GM23248 (cell line): Measurements from ENCODE around the gene ZFPM1. TPM values are rescaled to one million over a fixed set of nuclear protein-coding genes. Genes with fewer than 3 reads are reported as not detected.

ENCODE experiments used
- DNase-seq: peaks from one replicate; pipeline ENCODE4 v3.0.0-alpha.2; 2015
- H2AFZ ChIP-seq: fragments of 200-600 bp; sonication (generic); 2 replicates; pipeline ENCODE4 v1.6.1; 2016; ENCODE audit warnings: antibody characterized with exemption
- H3F3A ChIP-seq: fragments of 200-600 bp; sonication (generic); 2 replicates; pipeline ENCODE4 v1.6.1; 2016; ENCODE audit warnings: mild to moderate bottlenecking, antibody characterized with exemption, mixed run types; ENCODE audit not compliant: insufficient read depth
- H3K27ac ChIP-seq: fragments of 200-600 bp; sonication (generic); 2 replicates; pipeline ENCODE4 v1.5.1; 2016; ENCODE audit warnings: mild to moderate bottlenecking
- H3K27me3 ChIP-seq: fragments of 200-600 bp; sonication (generic); replicated peaks from 2 replicates; pipeline ENCODE4 v1.6.1; 2016; ENCODE audit warnings: mild to moderate bottlenecking; ENCODE audit not compliant: insufficient read depth
- H3K36me3 ChIP-seq: fragments of 200-600 bp; sonication (generic); 2 replicates; pipeline ENCODE4 v1.6.1; 2016; ENCODE audit warnings: low read depth, mild to moderate bottlenecking
- H3K4me1 ChIP-seq: fragments of 200-600 bp; sonication (generic); 2 replicates; pipeline ENCODE4 v1.6.1; 2016; ENCODE audit warnings: mild to moderate bottlenecking; ENCODE audit not compliant: insufficient read depth
- H3K4me2 ChIP-seq: fragments of 200-600 bp; sonication (generic); one replicate; pipeline ENCODE4 v1.6.1; 2016; ENCODE audit warnings: mild to moderate bottlenecking; ENCODE audit not compliant: unreplicated experiment
- H3K4me3 ChIP-seq: fragments of 200-600 bp; sonication (generic); 2 replicates; pipeline ENCODE4 v1.5.1; 2016; ENCODE audit warnings: mild to moderate bottlenecking
- H3K79me2 ChIP-seq: fragments of 200-600 bp; sonication (generic); 2 replicates; pipeline ENCODE4 v1.6.1; 2016; ENCODE audit warnings: mild to moderate bottlenecking; ENCODE audit not compliant: insufficient read depth
- H3K9ac ChIP-seq: fragments of 200-600 bp; sonication (generic); 2 replicates; pipeline ENCODE4 v1.6.1; 2016; ENCODE audit warnings: mild to moderate bottlenecking
- H3K9me2 ChIP-seq: fragments of 200-600 bp; sonication (generic); 2 replicates; pipeline ENCODE4 v1.6.1; 2016; ENCODE audit warnings: mixed run types, mild to moderate bottlenecking, moderate library complexity; ENCODE audit not compliant: insufficient read depth
- H3K9me3 ChIP-seq: fragments of 200-600 bp; sonication (generic); one replicate; pipeline ENCODE4 v1.6.1; 2017; ENCODE audit warnings: low read depth
- H4K20me1 ChIP-seq: fragments of 200-600 bp; sonication (generic); 2 replicates; pipeline ENCODE4 v1.6.0; 2016; ENCODE audit not compliant: insufficient read depth
- EZH2 ChIP-seq: fragments of 200-600 bp; sonication (generic); IDR thresholded peaks from 2 replicates; pipeline ENCODE4 v1.6.1; 2018; ENCODE audit warnings: antibody characterized with exemption, mild to moderate bottlenecking; ENCODE audit not compliant: insufficient read depth, poor library complexity, severe bottlenecking
- EZH2phosphoT487 ChIP-seq: fragments of 200-600 bp; sonication (generic); IDR thresholded peaks from 2 replicates; pipeline ENCODE4 v1.6.1; 2018; ENCODE audit warnings: antibody characterized with exemption, moderate library complexity, mild to moderate bottlenecking, low read depth; ENCODE audit not compliant: insufficient read depth
- WGBS, 2 experiments: methylation state at CpG; one replicate each; pipeline ENCODE4 v1.1.6; 2015 to 2017; ENCODE audit warnings: low lambda C conversion rate in 2 of 2, low coverage in 1 of 2; ENCODE audit errors: missing lambda C conversion rate in 2 of 2; 5-methylcytosine and 5-hydroxymethylcytosine counted together
- in situ Hi-C: fragments of 300-500 bp; cut with MboI; formaldehyde crosslinking; loops from 2 replicates; pipeline ENCODE4 v1.15.0; 2020
- polyA plus RNA-seq: library from polyadenylated mRNA; unstranded; fragments of >200 nt; fragmentation: Nextera tagmentation; extraction: Ambion mirVana; gene quantifications from 2 replicates; pipeline ENCODE4 v1.2.1, GENCODE V29; 2016
- total RNA-seq: library from RNA; depleted of rRNA; stranded (reverse); fragments of >200 nt; shearing (Covaris generic); gene quantifications from 2 replicates; pipeline ENCODE4 v1.2.3, GENCODE V29; 2014

ZFPM1 gene
- total and polyA plus RNA-seq, 2 experiments from 2014 or later = 0.06 to 2.4 TPM

DNA sequence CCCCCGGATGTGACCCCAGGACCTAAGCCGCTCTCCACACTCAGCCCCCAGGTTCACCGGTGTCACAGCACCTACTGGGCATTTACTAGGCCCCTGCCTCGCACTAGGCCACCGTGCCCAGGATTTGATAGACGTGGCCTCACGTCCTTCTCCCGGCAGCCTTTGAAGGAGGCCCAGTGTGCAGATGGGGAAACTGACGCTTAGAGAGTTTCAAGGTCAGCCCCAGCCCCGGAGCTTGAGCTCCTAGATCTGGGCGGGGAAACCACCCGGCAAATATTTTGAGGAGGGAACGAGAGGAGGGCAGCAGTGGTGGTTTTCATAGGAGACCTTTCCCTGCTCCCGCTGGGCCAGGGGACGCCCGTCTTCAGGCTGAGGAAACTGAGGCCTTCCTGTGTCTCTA is 10.3 kb downstream of the ZFPM1 start:
- H3K9ac ChIP-seq = no peak overlapping the region
- no peaks in the 10 kb centered on the region for H3K9me3 ChIP-seq
- no peaks in the 10 kb centered on the region for H3K27me3 ChIP-seq
- H3K36me3 ChIP-seq = no peaks in the 10 kb centered on the region
- TF ChIP-seq EZH2phosphoT487 (no peak), EZH2 (no peak)
- H3K79me2 ChIP-seq = no peaks in the 10 kb centered on the region
- WGBS, 2 experiments = 93 to 95% methylated on average over 15 to 16 of the region's 16 CpGs
- no peak overlapping the region for H3K27ac ChIP-seq
- no peak overlapping the region for H3K4me2 ChIP-seq
- in situ Hi-C loops = no loop called here
- DNase-seq = no peak
- no peaks in the 10 kb centered on the region for H3F3A ChIP-seq
- no peak overlapping the region for H2AFZ ChIP-seq
- H4K20me1 ChIP-seq = no peaks in the 10 kb centered on the region
- no peak overlapping the region for H3K4me3 ChIP-seq
- H3K9me2 ChIP-seq = no peaks in the 10 kb centered on the region
- H3K4me1 ChIP-seq = no peaks in the 10 kb centered on the region

DNA sequence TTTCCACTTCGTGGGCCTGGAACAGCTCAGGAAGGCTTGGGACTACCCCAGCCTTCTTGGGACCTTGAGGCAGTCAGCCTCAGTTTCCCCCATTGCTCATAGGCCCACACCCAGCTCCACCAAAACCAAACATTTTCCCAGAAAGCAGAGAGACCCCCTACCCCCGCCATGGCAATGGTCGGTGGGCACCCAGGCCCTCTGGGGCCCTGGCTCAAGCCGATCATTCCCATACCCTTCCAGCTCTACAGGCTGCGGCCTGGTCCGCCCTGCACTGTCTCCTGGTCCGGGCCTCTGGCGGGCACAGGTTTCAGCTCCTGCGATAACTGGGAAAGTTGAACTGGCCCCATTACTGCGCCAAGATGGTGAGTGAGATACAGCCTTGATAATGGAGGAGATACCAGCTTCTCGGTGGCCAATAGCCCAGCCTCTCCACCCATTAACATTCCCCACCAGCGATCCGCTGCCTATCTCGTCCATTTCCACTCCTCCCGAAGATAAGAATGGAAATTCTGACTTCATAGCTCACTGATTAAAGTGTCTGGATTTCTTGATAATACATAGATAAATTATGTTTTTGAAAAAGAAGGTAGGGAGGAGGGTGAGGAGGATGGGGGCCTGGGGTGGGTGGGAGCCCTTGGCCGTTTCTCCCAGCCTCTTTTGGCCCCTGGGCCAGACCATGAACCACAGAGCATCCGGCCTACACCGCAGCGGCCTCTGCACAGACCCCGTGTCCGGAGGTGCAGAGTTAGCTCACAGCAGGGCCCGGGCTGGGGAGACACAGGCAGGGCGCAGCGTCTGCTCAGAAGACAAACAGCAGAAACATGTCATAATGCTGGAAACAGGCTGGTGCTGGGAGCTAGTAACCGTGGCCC is 11.6 kb downstream of the ZFPM1 start:
- no peaks in the 10 kb centered on the region for H4K20me1 ChIP-seq
- no peaks in the 10 kb centered on the region for H3K9me3 ChIP-seq
- no peak overlapping the region for H3K4me3 ChIP-seq
- H3K79me2 ChIP-seq = no peaks in the 10 kb centered on the region
- 89 to 92% methylated on average over 19 to 25 of the region's 25 CpGs for WGBS, 2 experiments
- no peaks in the 10 kb centered on the region for H3K27me3 ChIP-seq
- no peak overlapping the region for H2AFZ ChIP-seq
- no peaks in the 10 kb centered on the region for H3K4me1 ChIP-seq
- in situ Hi-C loops = no loop called here
- H3K36me3 ChIP-seq = no peaks in the 10 kb centered on the region
- no peak for DNase-seq
- no peak overlapping the region for H3K9ac ChIP-seq
- TF ChIP-seq EZH2phosphoT487 = no peak
- TF ChIP-seq EZH2 = no peak
- no peaks in the 10 kb centered on the region for H3F3A ChIP-seq
- no peak overlapping the region for H3K4me2 ChIP-seq
- no peaks in the 10 kb centered on the region for H3K9me2 ChIP-seq
- no peak overlapping the region for H3K27ac ChIP-seq

DNA sequence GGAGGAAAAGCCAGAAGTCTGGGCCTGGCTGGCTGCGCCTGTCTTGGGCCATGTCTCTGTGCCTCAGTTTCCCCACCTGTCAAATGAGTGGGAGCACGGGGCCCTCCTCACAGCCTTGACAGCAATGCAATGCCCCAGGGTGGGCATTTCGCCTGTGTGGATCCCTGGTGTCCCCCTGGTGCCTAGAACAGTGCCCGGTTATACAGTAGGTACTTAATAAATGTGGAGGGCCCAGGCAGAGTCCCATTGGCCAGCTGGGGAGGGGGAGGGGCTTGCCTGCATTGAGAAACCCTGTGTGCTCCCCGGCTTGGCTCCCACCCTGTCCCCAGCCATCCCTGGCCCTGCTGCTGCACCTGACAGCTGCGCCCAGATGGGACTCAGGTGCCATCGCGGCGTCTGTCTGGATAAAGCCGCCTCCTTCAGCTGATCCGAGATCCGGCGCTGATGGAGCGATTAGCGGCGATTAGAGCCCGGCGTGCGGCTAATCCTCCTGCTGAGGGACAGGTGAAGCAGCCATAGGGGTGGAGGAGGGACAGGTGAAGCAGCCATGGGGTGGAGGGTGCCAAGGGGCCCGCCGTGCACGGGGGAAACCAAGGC is 12.4 kb downstream of the ZFPM1 start:
- TF ChIP-seq EZH2phosphoT487 = no peak
- TF ChIP-seq EZH2 = no peak
- Histone ChIP-seq H3K79me2 (no peaks in the 10 kb centered on the region), H4K20me1 (no peaks in the 10 kb centered on the region), H3K36me3 (no peaks in the 10 kb centered on the region), H3K9me3 (no peaks in the 10 kb centered on the region), H3K4me2 (no peak overlapping the region), H3K27me3 (no peaks in the 10 kb centered on the region), H3K9ac (no peak overlapping the region), H3K27ac (no peak overlapping the region), H3K4me3 (no peak overlapping the region), H3F3A (no peaks in the 10 kb centered on the region), H2AFZ (no peak overlapping the region), H3K4me1 (no peaks in the 10 kb centered on the region), H3K9me2 (no peaks in the 10 kb centered on the region)
- 84 to 93% methylated on average over 16 to 22 of the region's 22 CpGs for WGBS, 2 experiments
- in situ Hi-C loops = no loop called here
- DNase-seq = no peak

DNA sequence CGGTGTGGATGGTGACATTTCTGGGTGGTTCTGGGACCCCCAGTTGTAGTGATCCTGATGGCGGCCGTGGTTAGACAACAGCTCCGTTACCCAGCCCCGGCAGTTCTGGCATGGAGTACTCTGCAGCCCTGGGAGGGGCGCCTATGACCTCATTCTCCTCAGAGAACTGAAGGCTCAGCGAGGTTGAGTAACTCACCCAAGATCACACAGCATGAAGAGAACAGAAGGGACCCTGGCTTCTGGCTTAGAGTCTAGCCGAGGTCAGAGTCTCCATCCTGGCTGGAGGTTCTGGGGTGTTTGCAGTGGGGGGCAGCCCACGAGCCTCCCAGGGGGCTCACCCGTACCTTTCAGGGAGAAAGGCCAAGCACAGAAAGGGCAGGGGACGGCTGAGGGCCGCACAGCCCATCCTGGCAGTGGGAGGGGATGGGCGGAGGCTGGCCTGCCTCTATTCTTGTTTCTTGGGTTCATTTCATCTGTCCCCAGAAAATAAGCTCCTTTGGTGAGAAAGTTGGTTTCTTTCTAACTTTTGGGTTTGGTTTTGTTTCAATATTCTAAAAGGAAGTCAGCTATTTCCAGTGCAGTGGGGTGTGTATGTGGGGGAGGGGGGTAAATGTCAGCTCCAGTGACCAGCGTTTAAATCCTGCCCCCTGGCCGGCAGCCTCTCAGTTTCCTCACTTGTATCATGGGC is 13.2 kb downstream of the ZFPM1 start:
- Histone ChIP-seq H3F3A (no peaks in the 10 kb centered on the region), H3K9me2 (no peaks in the 10 kb centered on the region), H2AFZ (no peak overlapping the region), H3K9me3 (no peaks in the 10 kb centered on the region), H3K4me1 (no peaks in the 10 kb centered on the region), H4K20me1 (no peaks in the 10 kb centered on the region), H3K4me2 (no peak overlapping the region), H3K9ac (no peak overlapping the region), H3K4me3 (no peak overlapping the region), H3K27me3 (no peaks in the 10 kb centered on the region), H3K36me3 (no peaks in the 10 kb centered on the region), H3K27ac (no peak overlapping the region), H3K79me2 (no peaks in the 10 kb centered on the region)
- WGBS, 2 experiments = 69 to 71% methylated on average over 15 of the region's 15 CpGs
- in situ Hi-C loops = no loop called here
- no peak for TF ChIP-seq EZH2
- TF ChIP-seq EZH2phosphoT487 = no peak
- DNase-seq = no peak
